IPS-18c (cell line): ENCODE measurements around the gene CARMIL1.

Experiments used
- H3K4me3 ChIP-seq: 2 replicates; pipeline ENCODE4 v1.7.0; 2013; ENCODE audit warnings: low read depth, mild to moderate bottlenecking, low read length, moderate library complexity; ENCODE audit not compliant: insufficient read depth
- H3K9me3 ChIP-seq: one replicate; pipeline ENCODE4 v1.6.1; 2013; ENCODE audit warnings: mild to moderate bottlenecking, low read length, moderate library complexity; ENCODE audit not compliant: control insufficient read depth, insufficient read depth

The CARMIL1 gene

GRCh38 chr6:25602674-25602982 lies 323.5 kb downstream of the CARMIL1 start:
- no peak overlapping the region for H3K4me3 ChIP-seq
- H3K9me3 ChIP-seq: no peaks in the 10 kb centered on the region

DNA sequence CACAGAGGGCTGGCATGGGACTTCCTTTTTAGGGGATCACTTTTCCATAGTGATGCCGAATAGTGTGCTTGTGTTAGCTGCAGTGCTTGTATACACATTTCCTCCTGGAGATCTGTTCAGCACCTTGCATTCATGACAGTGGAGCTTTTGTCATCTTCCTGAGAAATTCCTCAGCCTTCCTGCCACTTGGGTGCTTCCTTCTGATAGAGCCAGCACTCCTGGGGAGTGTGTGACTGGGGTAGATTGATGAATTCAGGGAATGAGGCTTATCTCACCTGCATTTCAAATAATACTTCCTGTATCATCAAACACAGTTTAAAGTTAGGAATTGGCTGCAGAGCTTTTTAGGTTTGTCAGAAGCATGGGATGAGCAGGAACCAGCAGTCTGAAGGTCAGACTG lies 324.1 kb downstream of the CARMIL1 start:
- H3K9me3 ChIP-seq: no peaks in the 10 kb centered on the region
- H3K4me3 ChIP-seq: no peak overlapping the region

DNA sequence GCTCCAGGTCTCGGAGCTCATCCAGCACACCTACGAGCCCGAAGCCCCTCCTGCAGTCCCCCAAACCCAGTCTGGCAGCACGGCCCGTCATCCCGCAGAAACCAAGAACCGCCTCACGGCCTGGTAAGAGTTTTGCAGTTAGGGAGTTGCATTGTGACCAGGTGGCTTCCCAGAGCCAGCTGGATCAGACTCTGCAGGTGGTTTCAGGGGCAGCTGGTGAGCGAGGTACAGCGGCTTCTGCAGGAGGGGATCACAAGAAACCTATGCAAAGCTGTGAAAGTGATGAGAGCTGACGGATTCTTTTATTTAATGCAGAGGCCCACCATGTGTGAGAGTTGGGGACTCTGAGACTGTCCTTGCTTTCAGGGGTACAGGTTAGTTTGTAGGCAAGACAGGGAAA lies 327.0 kb downstream of the CARMIL1 start:
- Histone ChIP-seq H3K9me3 (no peaks in the 10 kb centered on the region), H3K4me3 (no peak overlapping the region)

DNA sequence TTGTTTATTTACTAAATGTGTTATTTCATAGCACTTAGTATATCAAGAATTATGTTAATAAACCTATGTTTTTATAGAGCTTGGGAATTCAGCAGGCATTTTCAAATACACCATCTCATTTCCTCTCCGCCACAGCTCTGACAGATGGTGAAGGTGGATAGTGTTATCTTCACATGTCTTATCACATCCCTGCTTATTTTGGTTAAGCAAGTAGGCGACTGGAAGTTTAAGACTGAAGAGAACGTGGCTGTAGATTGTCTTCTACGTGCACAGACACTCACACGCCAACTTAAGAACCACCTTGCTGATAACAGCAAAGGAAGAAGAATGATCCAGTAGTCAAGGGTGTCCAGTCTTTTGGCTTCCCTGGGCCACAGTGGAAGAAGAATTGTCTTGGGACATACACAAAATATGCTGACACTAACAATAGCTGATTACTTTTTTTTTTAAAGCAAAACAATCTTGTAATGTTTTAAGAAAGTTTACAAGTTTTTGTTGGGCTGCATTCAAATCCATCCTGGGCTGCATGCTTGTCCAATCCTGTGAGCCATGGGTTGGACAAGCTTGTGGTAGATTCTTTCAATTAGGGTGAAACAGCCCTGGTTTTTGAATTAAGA lies 329.5 kb downstream of the CARMIL1 start:
- H3K4me3 ChIP-seq: no peak overlapping the region

GRCh38 chr6:25612666-25613065 lies 333.5 kb downstream of the CARMIL1 start:
- H3K4me3 ChIP-seq: no peak overlapping the region

More for the DNA sequence above, 329.5 kb downstream of the CARMIL1 start:
- no peaks in the 10 kb centered on the region for H3K9me3 ChIP-seq

GRCh38 chr6:25613415-25613814 lies 334.2 kb downstream of the CARMIL1 start:
- Histone ChIP-seq H3K9me3 (no peaks in the 10 kb centered on the region), H3K4me3 (no peak overlapping the region)

More at GRCh38 chr6:25612666-25613065, 333.5 kb downstream of the CARMIL1 start:
- H3K9me3 ChIP-seq: no peaks in the 10 kb centered on the region

DNA sequence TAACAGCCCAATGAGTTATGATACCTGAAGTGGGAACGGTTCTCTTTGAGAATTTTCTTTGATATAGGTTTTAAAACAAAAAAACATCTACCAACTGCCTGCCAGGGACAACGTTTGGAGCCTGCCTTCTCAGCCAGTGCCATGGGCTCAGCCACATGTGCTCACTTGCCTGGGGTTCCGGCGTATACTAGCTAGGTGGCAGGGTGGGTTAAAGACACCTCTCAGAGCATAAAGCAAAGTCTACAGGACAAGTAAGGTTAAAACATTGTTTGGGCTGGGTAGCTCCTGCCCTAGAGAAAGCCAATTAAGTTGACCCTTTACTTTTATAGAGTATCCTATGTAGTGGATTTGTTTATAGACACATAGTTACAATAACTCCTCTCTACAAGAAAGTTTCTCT lies 334.9 kb downstream of the CARMIL1 start:
- Histone ChIP-seq H3K4me3 (no peak overlapping the region), H3K9me3 (no peaks in the 10 kb centered on the region)

GRCh38 chr6:25615471-25615870 lies 336.3 kb downstream of the CARMIL1 start:
- Histone ChIP-seq H3K4me3 (no peak overlapping the region), H3K9me3 (no peaks in the 10 kb centered on the region)

DNA sequence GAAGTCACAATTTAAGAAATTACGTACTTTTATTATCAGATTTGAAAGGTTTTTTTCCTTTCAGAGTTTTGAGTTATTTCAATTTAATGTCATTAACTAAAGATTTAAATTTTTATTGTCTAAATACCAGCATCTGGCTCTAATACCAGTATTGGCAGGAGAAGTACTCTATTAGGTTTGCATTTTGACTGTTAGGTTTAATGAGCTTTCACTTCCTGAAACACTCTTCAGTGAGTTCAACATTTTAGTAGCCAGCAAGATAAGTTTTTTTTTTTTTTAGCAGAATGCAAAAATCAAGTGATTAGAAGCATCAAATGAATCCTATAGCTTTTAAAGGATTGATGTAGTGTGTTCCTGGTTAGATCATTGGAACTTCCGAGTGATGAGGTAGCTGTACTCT lies 338.8 kb downstream of the CARMIL1 start:
- no peaks in the 10 kb centered on the region for H3K9me3 ChIP-seq
- H3K4me3 ChIP-seq: no peak overlapping the region

GRCh38 chr6:25619217-25619616 lies 340.0 kb downstream of the CARMIL1 start:
- no peak overlapping the region for H3K4me3 ChIP-seq
- H3K9me3 ChIP-seq: no peaks in the 10 kb centered on the region

DNA sequence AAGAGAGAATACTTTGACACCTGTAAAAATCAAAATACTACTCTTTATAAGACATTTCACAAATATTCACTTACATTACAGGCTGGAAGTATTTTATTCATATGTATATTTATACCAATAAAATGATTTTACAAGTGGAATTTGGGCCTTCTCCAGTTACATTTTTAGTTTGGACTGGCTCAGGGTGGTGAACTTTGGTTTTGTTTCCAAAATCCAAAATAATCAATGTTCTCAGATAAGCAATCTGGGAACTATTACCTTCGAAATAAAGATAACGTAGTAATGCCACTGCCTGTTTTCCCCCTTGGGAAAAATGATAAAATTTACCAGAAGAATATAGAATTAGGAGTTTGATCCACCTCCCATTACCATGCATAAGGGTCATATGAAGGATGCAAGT lies 341.2 kb downstream of the CARMIL1 start:
- no peaks in the 10 kb centered on the region for H3K9me3 ChIP-seq
- H3K4me3 ChIP-seq: no peak overlapping the region

DNA sequence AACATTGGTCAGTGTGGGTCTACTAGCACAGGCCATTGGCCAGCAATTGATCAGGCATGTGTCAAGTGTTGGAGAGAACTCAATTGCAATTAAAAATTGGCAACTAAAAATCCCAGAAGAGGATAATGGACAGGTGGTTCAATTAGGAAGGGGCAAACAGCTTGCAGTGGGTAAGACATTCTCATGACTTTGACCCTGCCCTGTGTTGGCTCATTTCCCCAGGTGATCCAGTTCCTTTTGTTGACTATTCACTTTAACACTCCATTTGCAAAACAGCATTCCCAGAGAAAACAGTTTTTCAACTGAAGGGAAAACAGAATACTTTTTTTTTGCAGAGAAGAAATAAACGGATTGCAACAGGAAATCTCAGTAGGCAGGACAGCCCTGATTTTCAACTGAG lies 343.9 kb downstream of the CARMIL1 start:
- Histone ChIP-seq H3K9me3 (no peaks in the 10 kb centered on the region), H3K4me3 (no peak overlapping the region)

- no peak overlapping the region for H3K4me3 ChIP-seq
- no peaks in the 10 kb centered on the region for H3K9me3 ChIP-seq
Observed at GRCh38 chr6:25623879-25624278, 344.7 kb downstream of the CARMIL1 start.

- H3K9me3 ChIP-seq: no peaks in the 10 kb centered on the region
Observed at GRCh38 chr6:25627001-25627400, 347.8 kb downstream of the CARMIL1 start.

GRCh38 chr6:25628471-25629197 lies 349.5 kb downstream of the CARMIL1 start:
- Histone ChIP-seq H3K4me3 (no peak overlapping the region), H3K9me3 (no peaks in the 10 kb centered on the region)

More at GRCh38 chr6:25627001-25627400, 347.8 kb downstream of the CARMIL1 start:
- H3K4me3 ChIP-seq: no peak overlapping the region

DNA sequence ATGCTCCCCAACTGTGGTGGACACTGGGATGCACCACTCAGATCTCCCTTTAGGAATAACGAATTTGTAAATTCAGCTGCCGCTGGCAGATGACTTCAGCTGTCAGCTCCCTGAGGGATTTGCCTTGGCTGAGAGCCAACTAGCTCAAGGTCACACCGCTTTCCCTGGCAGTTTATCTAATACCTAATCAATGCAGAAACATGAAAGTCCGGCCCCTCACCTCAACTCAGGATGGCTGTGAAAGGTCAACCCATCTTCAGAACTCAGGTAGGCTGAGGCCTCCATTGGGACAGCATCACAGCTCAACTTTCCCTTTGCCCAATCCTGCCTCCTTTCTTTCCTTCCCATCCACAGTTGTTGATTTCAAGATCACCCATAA lies 350.0 kb downstream of the CARMIL1 start:
- no peaks in the 10 kb centered on the region for H3K9me3 ChIP-seq

DNA sequence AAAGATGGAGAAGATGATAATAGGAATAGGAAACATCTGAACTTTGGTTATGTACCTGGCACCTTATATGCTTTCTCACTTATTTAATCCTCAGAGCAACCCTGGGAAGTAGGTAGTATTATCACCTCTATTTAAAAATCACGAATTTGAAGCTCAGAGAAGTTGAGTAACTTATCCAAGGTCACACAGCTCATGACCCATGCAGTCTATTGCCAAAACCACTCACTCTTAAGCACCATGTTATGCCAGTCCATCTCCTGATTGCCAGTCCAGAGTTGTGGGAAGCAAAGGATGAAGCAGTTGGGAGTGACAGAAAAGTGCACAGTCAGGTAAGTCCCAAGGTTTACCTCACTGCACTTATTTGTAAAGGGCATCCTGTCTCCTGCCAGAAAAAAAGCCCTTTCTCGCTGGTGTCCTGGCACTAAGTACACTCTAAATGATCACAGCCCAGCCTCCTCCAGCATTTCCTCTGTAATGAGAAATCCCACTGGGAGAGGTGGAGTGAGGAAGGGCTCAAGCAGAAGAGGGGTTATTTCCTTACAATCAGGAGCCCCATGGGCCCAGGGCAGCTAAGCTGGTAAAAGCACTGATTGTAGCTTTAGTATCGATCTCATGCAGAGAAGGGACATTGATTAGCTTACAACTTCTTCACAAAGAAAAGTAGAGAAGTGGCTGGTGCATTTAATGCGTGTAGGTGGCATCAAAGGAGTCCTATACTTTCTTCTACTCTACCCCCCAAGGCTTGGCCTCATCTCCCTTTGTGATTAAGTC lies 351.5 kb downstream of the CARMIL1 start:
- no peak overlapping the region for H3K4me3 ChIP-seq
- no peaks in the 10 kb centered on the region for H3K9me3 ChIP-seq

More for the DNA sequence above, 350.0 kb downstream of the CARMIL1 start:
- no peak overlapping the region for H3K4me3 ChIP-seq

GRCh38 chr6:25635886-25636317 lies 356.7 kb downstream of the CARMIL1 start:
- Histone ChIP-seq H3K9me3 (no peaks in the 10 kb centered on the region), H3K4me3 (no peak overlapping the region)
